GM13976 (cell line): Measurements from ENCODE around the gene PFDN2.
"Not testable (repeated sequence)": the region's sequence is repeated elsewhere in the genome, so short reads cannot be mapped to it uniquely, and the experiment has no call there.

ENCODE experiments used
- DNase-seq: peaks from one replicate; pipeline ENCODE4 v3.0.0; 2012; ENCODE audit warnings: low spot score
- CTCF ChIP-seq: IDR thresholded peaks from 2 replicates; pipeline ENCODE4 v1.5.1; 2012; ENCODE audit warnings: borderline replicate concordance, mild to moderate bottlenecking; ENCODE audit not compliant: insufficient read depth; ENCODE audit errors: extremely low read depth, missing control alignments, control extremely low read depth
- in situ Hi-C: fragments of 300-500 bp; cut with MboI; formaldehyde crosslinking; loops from one replicate; pipeline ENCODE4 v1.12.0; 2022; ENCODE audit warnings: low sequenced_read_pairs, mixed read lengths, inconsistent platforms; ENCODE audit not compliant: unreplicated experiment

PFDN2 gene

GRCh38 chr1:161119092-161119903 lies 1.5 kb upstream of the PFDN2 start:
- in situ Hi-C loops: no loop called here
- DNase-seq: peak; percentile 75
- TF ChIP-seq CTCF: no peak

GRCh38 chr1:161115961-161116360 lies 1.9 kb downstream of the PFDN2 start:
- in situ Hi-C loops, DNase-seq: not testable (repeated sequence)

GRCh38 chr1:161115132-161115711 lies 2.6 kb downstream of the PFDN2 start:
- in situ Hi-C loops: no loop called here
- no peak for TF ChIP-seq CTCF
- no peak for DNase-seq

- in situ Hi-C loops: no loop called here
- TF ChIP-seq CTCF: no peak
- no peak for DNase-seq
Observed at GRCh38 chr1:161114556-161114955, 3.3 kb downstream of the PFDN2 start.

GRCh38 chr1:161113915-161114314 lies 3.9 kb downstream of the PFDN2 start:
- no peak for DNase-seq
- no peak for TF ChIP-seq CTCF
- in situ Hi-C loops: no loop called here

- in situ Hi-C loops: no loop called here
- TF ChIP-seq CTCF: no peak
- no peak for DNase-seq
Observed at GRCh38 chr1:161111527-161111926, 6.3 kb downstream of the PFDN2 start.

- in situ Hi-C loops: no loop called here
- no peak for DNase-seq
- TF ChIP-seq CTCF: no peak
Observed at GRCh38 chr1:161111117-161111516, 6.7 kb downstream of the PFDN2 start.
